ENCODE data around the gene PSD4.

GRCh38 chr2:113149553-113150257, 24.1 kb upstream of the PSD4 start:
- no peak for TF ChIP-seq POLR2A (IDR thresholded peaks at IDR 0.05; ENCODE audit: low read depth, low read length)
- no peak for TF ChIP-seq POLR2AphosphoS5 (IDR thresholded peaks at IDR 0.05; ENCODE audit: low read depth, low read length)
- no peak for TF ChIP-seq TAF1 (IDR thresholded peaks at IDR 0.05; ENCODE audit: low read depth, low read length)
- TF ChIP-seq POU2F2 (IDR thresholded peaks at IDR 0.05; ENCODE audit: low read depth, low read length) = no peak
- TF ChIP-seq PAX5 (IDR thresholded peaks at IDR 0.05; ENCODE audit: insufficient read depth, low read length, severe bottlenecking) = no peak
- TF ChIP-seq SPI1 (IDR thresholded peaks at IDR 0.05; ENCODE audit: low read depth, low read length) = no peak
